ENCODE results near the gene SLC6A3.
A peak's percentile ranks its signal among the peaks of the same experiment; 100 is the strongest.

SLC6A3 gene

DNA sequence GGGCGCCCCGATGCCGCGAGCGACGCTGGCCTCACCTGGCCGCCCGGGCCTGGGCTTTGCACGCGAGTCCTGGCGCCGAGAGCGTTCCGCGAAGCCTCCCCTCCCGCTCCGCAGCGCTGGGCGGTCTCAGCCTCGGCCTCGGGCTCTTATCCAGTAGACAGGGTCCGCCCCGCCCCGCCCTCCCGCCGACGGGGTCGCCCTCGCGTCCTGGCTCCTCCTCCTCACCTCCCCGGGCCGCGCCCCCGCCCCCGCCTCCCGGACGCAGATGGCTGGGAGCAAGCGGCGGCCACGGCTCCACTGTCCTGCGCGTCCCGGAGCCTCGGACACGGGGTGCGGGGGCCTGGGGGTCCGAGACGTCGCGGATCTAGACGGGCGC is at the start of gene SLC6A3:
Gene SLC6A3, minus strand, starts transcription at position 128 of the 376 bp plus-strand sequence. CDS start 2,243 bp downstream, outside the sequence.
- peak; percentile 6 to 24 for DNase-seq (ENCODE audit: low read depth in 2 of 2)

GRCh38 chr5:1493941-1494340 is 48.7 kb upstream of the SLC6A3 start:
- DNase-seq (ENCODE audit: low read depth in 2 of 2) = no peak

- DNase-seq (ENCODE audit: low read depth in 2 of 2) = no peak
Measured at GRCh38 chr5:1493413-1493812, 48.2 kb upstream of the SLC6A3 start.

DNA sequence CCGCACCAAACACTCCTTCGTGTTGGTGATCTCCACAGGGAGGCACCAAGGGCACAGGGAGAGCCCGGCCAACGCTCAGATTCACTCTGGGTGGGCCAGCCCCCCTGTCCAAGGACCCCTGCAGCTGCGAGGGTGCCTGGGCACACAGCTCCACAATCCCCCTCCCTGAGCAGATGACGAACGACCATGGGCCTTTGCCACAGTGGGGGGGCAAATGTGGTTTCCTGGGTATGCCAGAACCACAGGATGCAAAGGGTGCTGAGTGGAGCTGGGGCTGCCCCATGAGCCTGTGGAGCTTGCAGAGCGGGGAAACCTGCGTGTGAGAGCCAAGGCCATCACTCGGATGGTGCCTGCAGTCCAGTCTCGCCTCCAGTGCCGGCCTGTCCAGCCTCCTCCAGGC is 47.5 kb upstream of the SLC6A3 start:
- DNase-seq (ENCODE audit: low read depth in 2 of 2) = no peak

DNA sequence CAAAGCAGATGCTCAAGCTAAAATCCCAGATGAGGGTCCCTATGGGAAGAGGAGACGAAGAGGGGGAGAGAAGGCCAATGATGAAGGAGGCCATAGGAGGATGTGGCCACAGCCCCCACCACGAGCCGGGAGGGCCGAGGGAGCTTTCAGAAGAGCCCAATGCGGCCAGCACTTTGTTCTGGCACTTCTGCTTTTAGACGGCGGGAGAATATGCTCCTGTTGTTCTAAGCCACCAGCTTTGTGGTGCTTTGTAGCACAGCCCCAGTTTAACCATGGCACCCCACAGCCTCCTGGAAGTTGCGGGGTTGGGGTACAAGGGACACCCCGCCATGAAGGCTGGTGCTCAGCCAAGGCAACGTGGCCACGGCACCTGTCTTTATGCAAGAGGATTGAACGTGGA is 45.1 kb upstream of the SLC6A3 start:
- DNase-seq (ENCODE audit: low read depth in 2 of 2) = no peak

- DNase-seq (ENCODE audit: low read depth in 2 of 2) = no peak
Measured at GRCh38 chr5:1489754-1490153, 44.5 kb upstream of the SLC6A3 start.

DNA sequence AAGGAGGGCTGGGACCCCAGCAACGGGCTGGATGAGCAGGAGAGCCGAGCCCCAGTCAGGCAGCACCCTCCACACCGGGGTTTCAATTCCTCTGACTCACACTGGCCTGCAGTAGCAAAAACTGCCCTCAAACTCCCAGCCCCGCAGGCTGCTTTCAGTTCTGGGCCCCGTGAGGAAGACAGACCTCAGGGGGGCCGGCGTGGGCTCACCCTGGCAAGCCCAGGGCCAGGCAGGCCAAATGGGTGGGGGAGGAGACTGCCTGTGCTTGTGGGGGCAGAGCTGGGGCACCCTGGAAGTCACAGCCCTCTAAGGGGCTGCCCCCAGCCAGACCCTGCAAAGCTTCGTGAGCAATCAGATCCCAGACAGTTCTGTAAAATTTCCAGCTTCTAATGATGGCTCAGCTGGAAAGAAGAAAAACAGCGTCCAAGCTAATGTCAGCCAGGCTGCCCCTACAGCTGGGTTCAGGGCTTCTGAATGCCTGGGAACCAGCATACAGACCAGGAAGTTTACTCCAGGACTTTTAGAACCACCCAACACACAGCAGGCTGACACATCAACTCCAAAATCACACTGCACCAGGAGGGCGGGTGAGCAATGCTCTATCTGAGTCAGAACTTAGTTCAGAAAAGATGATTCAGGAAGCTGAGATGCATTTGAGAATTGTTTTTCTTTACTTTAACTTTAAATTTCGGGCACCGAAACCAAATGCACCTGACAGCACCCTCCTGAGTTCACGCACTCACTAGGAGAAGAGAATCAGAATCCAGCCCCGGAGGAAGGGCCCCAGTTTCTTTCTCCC is 43.8 kb upstream of the SLC6A3 start:
- no peak for DNase-seq (ENCODE audit: low read depth in 2 of 2)

- DNase-seq (ENCODE audit: low read depth in 2 of 2) = no peak
Measured at GRCh38 chr5:1487079-1487764, 42.0 kb upstream of the SLC6A3 start.

DNA sequence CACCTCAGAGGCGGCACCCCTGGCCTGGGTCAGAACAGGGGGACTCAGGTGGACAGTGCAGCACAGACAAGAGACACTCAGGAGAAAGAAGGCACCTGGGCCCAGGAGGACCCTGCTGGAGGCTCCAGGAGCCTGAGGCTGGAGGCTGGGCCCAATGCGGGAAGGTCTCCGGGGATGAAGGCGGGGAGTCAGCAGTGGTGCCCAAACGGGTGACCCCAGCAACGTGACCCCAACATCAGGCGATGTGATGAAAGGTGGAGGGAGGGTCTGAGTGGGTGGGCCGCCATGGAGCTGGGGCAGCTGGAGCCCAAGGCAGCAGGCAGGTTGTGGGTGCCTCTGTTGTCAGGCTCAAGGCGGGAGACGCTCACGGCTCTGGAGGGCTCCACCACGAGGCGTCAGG is 41.0 kb upstream of the SLC6A3 start:
- no peak for DNase-seq (ENCODE audit: low read depth in 2 of 2)

DNA sequence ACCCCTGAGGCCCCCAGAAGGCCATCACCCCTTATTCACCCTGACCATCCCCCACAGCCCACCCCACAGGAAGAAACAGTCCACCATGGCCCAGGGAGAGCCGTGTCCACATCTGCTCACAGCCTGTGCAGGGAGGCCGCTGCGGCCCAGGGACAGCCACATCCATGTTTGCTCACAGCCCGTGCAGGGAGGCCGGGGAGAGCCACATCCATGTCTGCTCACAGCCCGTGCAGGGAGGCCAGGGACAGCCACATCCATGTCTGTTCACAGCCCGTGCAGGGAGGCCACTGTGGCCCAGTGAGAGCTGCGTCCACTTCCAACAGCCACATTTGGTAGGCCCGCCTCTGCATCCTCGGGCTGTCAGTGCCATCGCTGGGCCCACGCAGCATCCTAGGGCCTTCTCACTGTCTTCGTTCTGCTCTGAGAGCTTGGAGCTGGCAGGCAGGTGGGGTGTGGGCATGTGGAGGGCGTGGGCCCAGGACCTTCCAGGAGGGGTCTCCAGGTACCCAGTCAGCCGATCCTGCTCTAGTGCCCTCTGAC is 40.4 kb upstream of the SLC6A3 start:
- DNase-seq (ENCODE audit: low read depth in 2 of 2) = no peak

- no peak for DNase-seq (ENCODE audit: low read depth in 2 of 2)
Measured at GRCh38 chr5:1484730-1485578, 39.7 kb upstream of the SLC6A3 start.

DNA sequence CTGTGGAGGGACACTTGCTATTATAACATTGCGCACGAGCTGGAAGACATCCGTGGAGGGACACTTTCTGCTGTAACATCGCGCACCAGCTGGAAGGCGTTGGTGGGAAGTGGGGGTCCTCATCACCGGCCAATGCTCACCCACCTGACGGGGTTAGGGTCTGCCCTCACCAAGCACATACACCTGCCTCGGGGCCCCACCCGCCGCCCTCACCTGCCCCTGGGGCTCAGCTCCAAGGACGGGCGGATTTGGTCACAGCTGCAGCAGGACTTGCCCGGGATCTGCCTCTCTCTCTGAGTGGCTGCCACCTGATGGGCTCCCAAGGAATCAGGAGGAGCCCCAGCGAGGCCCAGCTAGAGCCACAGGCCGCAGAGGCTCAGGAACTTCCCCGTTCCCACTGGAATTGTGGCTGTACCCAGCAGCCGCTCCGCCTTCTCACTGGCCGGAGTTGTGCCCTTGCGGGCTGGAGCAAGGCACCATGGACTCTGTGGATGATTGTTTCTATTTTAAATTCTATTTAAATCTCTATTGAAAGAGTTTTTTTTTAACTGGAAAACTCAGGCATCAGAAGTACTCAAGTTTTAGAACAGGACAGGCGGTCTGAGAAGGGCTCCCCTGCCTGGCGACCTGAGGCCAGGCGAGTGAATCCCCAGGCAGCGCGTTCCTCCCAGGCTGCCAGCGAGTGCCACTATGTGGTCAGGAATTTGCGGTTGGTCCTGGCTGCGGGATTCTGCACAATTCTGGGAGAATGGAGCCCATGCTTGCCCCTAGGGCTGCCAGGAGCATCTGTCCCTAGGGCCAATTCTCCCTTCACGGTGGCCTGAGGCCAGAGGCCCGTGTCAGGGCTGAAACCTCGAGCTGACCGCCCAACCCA is 38.9 kb upstream of the SLC6A3 start:
- no peak for DNase-seq (ENCODE audit: low read depth in 2 of 2)

- no peak for DNase-seq (ENCODE audit: low read depth in 2 of 2)
Measured at GRCh38 chr5:1483064-1483463, 37.8 kb upstream of the SLC6A3 start.

GRCh38 chr5:1481959-1482331 is 36.7 kb upstream of the SLC6A3 start:
- DNase-seq (ENCODE audit: low read depth in 2 of 2) = no peak

- DNase-seq (ENCODE audit: low read depth in 2 of 2) = no peak
Measured at GRCh38 chr5:1481266-1481958, 36.2 kb upstream of the SLC6A3 start.

GRCh38 chr5:1480806-1481205 is 35.6 kb upstream of the SLC6A3 start:
- DNase-seq (ENCODE audit: low read depth in 2 of 2) = no peak

GRCh38 chr5:1480217-1480616 is 35.0 kb upstream of the SLC6A3 start:
- no peak for DNase-seq (ENCODE audit: low read depth in 2 of 2)

DNA sequence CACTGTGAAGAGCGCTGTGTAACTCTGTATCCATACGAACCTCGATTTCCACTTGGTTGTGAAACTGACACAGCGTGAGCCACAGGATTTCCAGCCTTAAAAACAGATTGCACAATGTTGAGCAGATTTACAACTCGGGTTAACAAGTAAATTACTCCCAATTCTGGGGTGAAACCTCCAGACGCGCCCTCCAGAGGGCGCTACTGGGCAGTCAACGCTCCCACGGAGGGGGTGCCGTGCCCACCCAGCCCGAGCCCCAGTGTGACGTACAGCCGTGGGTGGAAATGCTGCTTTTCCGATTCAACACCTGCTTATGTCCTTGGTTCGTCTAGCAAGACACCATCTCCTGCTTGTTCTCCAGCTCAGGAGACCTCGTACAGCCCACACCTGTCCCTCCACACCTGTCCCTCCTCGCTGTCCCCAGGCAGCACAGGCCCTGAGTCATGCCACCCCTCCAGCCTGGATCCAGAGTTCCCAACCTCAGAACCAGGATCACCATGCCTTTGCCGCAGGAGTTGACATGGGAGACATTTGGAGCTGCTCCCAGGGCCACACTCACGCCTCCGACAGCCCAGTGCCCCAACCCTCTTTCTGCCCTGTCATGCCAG is 34.4 kb upstream of the SLC6A3 start:
- DNase-seq (ENCODE audit: low read depth in 2 of 2) = peak in 1 of 2 donors; percentile 17

- no peak for DNase-seq (ENCODE audit: low read depth in 2 of 2)
Measured at GRCh38 chr5:1479066-1479465, 33.8 kb upstream of the SLC6A3 start.
